Measurements from ENCODE around the gene MTRF1L.

Gene MTRF1L

DNA sequence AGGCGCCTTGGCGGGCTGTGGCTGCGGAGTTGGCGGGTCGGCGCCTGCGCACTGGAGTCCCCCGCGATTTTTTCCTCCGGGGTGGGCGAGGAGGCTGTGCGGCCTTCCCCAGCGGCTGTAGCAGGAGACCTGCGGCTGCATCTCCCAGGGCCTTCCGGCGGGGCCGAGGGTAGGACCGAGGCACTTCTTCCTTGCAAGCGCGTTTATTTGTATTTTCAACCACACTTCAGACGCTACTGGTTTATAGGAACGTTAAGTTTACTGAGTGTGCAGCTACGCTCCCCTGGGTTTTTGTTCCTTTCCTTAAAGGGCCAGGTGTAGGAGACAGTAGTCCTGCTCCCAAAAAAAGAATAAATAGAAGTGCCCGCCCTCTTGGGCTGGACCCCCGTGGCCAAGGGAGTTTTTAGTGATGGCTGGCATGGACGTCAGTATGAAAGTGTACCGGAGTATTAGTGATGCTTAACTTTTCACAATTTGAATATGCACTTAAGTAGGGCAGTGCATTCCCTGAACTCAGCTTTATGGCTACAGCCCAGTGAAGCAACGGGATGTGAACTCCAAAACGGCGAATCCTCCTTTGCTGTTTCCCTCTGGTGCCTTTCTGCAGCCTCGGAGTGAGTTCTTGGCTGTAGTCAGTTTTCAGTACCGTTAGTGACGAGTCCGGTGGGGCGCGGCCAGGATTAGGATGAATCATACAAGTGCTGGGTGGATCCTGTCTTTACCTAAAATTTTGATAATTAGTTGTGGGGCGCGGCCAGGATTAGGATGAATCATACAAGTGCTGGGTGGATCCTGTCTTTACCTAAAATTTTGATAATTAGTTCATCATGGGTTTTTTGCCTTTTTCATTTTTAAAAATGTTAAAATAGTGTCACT is 18.6 kb downstream of the MTRF1L start:
- Histone ChIP-seq H3K4me1 (ENCODE audit: control insufficient read depth, insufficient read depth, low read length) (peaks cover 17% of the 10 kb centered on the region), H3K27me3 (ENCODE audit: control insufficient read depth in 1 of 2, insufficient read depth in 2 of 2, low read length in 2 of 2) (no peaks in the 10 kb centered on the region), H3K9me3 (ENCODE audit: control insufficient read depth in 2 of 2, low read length in 2 of 2) (no peaks in the 10 kb centered on the region), H3K4me3 (ENCODE audit: low read length in 2 of 2) (peak overlapping the region; percentile 86 to 98), H3K9ac (ENCODE audit: low read length in 2 of 2) (peak overlapping the region; percentile 91 to 93), H3K36me3 (ENCODE audit: control insufficient read depth in 2 of 2, insufficient read depth in 2 of 2, low read length in 2 of 2) (peaks cover 0 to 2% of the 10 kb centered on the region in 2 donors), H3K27ac (ENCODE audit: low read length) (peak overlapping the region; percentile 86)

DNA sequence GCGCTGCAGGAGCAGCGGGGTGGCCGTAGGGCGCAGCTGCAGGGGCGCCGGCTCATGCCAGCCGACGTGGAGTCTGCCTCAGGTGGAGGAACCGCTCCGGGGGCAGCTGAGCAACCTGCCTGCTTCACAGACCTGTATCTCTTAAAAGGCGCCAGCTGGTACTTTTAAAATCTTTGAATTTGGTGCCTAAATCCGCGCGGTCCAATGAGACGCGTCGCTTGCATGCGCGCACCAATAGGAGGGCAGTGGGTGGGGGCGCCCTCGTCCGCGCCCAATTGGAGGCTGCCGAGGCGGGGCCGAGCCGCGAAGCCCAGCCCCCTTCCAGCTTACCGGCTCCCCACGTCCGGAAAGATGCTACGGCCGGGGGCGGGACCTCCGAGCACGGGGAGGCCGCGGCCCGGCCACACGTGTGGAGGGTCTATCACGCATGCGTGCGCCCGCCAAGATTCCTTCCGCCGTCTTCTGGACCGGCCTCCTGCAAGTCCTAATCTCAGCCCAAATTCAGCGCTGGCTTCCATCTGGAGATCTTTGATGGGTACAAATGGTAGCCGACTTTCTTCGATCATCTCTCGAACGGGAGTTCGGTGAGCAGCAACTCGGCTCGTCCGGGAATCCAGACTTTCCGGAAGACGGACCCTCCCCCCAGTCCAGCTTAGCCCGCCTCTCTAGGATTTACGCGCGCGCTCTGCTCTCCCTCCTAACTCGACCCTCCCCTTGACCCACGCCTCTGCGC is 19.4 kb downstream of the MTRF1L start, which contains the start of gene FBXO5:
Gene FBXO5, minus strand, starts transcription at position 138 of the 733 bp plus-strand sequence. Its CDS starts 82 bp downstream, at position 56.
- Histone ChIP-seq H3K4me3 (ENCODE audit: low read length in 2 of 2) (peak within 1 kb of the TSS; percentile 86 to 98), H3K27ac (ENCODE audit: low read length) (peak within 1 kb of the TSS; percentile 86), H3K4me1 (ENCODE audit: control insufficient read depth, insufficient read depth, low read length) (peaks cover 17% of the 10 kb centered on the region), H3K9ac (ENCODE audit: low read length in 2 of 2) (peak within 1 kb of the TSS; percentile 91 to 93), H3K36me3 (ENCODE audit: control insufficient read depth in 2 of 2, insufficient read depth in 2 of 2, low read length in 2 of 2) (peaks cover 0 to 2% of the 10 kb centered on the region in 2 donors), H3K9me3 (ENCODE audit: control insufficient read depth in 2 of 2, low read length in 2 of 2) (no peaks in the 10 kb centered on the region), H3K27me3 (ENCODE audit: control insufficient read depth in 1 of 2, insufficient read depth in 2 of 2, low read length in 2 of 2) (no peaks in the 10 kb centered on the region)

DNA sequence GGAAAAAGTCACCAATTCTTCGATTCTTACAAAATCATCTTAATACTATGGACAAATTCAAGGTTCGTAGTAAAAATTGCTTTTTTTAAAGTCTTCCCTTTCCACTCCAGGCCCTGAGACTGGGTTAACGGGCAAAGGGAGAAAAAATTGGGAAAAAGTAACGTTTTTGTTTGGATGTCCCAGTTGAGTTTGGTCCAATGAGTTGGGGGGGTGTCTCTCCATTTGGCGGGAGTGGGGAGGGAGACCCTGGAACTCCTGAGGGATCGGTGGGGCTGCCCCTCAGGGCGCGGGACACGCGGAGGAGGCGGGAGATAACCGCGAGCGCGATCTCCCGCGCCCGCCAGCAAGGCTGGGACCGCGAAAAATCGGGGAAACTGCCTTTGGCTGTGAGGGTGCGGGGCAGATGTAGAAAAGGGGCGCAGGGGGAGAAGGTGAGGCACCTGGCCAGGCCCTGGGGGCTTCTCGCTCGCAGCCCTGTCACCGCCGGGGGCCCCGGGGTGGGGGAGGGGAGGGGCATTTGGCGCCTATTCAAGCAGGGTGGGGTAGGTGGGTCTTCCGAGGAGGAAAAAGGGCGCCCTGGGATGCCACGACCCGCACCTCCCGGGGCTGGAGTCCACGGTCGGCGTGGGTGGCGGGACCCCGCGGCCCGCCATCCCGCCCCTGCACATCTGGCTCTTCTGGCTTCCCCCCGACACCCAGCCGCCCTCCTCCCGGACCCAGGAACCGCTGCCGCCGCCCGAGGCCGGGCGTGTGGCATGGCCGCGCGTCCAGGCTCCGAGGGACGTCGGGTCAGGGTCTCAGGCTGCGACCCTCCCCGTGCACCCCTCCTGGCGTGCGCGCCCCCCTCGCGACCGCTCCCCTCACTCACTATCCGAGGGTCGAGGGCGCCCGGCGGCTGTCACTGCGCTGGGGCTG is 20.3 kb downstream of the MTRF1L start:
- Histone ChIP-seq H3K27ac (ENCODE audit: low read length) (no peak overlapping the region), H3K4me1 (ENCODE audit: control insufficient read depth, insufficient read depth, low read length) (peaks cover 17% of the 10 kb centered on the region)

DNA sequence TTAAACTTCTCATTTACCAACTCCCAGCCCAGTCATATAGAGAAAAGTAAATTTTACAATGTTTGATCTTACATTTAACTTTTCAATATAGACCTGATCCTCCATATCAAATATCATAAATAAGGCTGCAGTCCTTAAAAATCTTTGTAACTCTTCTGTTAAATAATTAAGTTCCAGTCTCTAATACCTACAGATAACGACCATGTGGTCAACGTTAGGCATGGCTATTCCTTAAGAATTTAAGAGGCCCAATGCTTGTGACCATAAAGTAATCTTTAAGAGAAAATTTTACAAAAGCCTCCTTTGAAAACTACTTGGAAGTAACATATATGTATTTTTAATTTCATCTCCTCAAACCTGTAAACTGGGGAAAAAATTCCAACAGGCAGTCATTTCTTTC is 21.3 kb downstream of the MTRF1L start:
- H3K27ac ChIP-seq (ENCODE audit: low read length) = no peak overlapping the region
- no peak overlapping the region for H3K9ac ChIP-seq (ENCODE audit: low read length in 2 of 2)
- no peak overlapping the region for H3K4me3 ChIP-seq (ENCODE audit: low read length in 2 of 2)
- H3K4me1 ChIP-seq (ENCODE audit: control insufficient read depth, insufficient read depth, low read length) = peaks cover 17% of the 10 kb centered on the region
- peaks cover 0 to 2% of the 10 kb centered on the region in 2 donors for H3K36me3 ChIP-seq (ENCODE audit: control insufficient read depth in 2 of 2, insufficient read depth in 2 of 2, low read length in 2 of 2)
- H3K9me3 ChIP-seq (ENCODE audit: control insufficient read depth in 2 of 2, low read length in 2 of 2) = no peaks in the 10 kb centered on the region
- H3K27me3 ChIP-seq (ENCODE audit: control insufficient read depth in 1 of 2, insufficient read depth in 2 of 2, low read length in 2 of 2) = no peaks in the 10 kb centered on the region

More for the DNA sequence above, 20.3 kb downstream of the MTRF1L start:
- Histone ChIP-seq H3K9me3 (ENCODE audit: control insufficient read depth in 2 of 2, low read length in 2 of 2) (no peaks in the 10 kb centered on the region), H3K36me3 (ENCODE audit: control insufficient read depth in 2 of 2, insufficient read depth in 2 of 2, low read length in 2 of 2) (peaks cover 0 to 2% of the 10 kb centered on the region in 2 donors), H3K27me3 (ENCODE audit: control insufficient read depth in 1 of 2, insufficient read depth in 2 of 2, low read length in 2 of 2) (no peaks in the 10 kb centered on the region), H3K9ac (ENCODE audit: low read length in 2 of 2) (no peak overlapping the region), H3K4me3 (ENCODE audit: low read length in 2 of 2) (peak overlapping the region; percentile 56 to 86)

DNA sequence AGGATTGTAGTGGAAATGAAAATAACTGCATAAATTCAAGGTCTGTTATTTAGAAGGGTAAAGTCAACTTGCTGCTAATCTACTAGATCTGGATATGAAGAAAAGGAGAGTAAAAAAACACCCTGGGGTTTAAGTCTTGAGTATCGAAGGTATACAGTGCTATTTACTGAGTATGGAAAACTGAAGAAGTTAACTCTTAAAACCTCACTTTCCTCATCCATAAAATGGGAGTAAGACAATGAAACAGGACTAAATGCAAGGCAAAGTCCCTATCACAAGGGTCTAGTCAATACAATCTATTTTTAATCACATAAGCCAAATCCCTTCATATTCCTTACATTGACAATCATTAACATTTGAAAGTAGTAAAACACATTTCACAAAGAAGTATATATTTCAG is 21.9 kb downstream of the MTRF1L start:
- Histone ChIP-seq H3K9me3 (ENCODE audit: control insufficient read depth in 2 of 2, low read length in 2 of 2) (no peaks in the 10 kb centered on the region), H3K4me3 (ENCODE audit: low read length in 2 of 2) (no peak overlapping the region), H3K36me3 (ENCODE audit: control insufficient read depth in 2 of 2, insufficient read depth in 2 of 2, low read length in 2 of 2) (no peaks in the 10 kb centered on the region), H3K27ac (ENCODE audit: low read length) (no peak overlapping the region), H3K4me1 (ENCODE audit: control insufficient read depth, insufficient read depth, low read length) (peaks cover 17% of the 10 kb centered on the region), H3K27me3 (ENCODE audit: control insufficient read depth in 1 of 2, insufficient read depth in 2 of 2, low read length in 2 of 2) (no peaks in the 10 kb centered on the region), H3K9ac (ENCODE audit: low read length in 2 of 2) (no peak overlapping the region)

DNA sequence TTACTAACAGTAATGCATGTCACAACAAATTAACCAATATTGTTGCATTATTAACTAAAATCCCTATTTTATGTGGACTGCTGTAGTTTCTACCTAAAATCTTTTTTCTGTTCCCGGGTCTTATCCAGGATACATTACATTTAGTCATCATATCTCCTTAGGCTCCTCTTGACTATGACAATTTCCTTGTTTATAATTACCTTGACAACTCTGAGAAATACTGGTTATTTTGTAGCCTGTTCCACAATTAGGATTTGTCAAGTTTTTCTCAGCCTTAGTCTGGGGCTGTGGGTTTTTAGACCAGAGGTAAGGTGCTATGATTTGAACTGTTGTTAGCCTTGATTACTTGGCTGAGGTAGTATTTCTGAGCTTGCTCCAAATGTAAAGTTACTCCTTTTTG is 23.4 kb downstream of the MTRF1L start:
- Histone ChIP-seq H3K27ac (ENCODE audit: low read length) (no peak overlapping the region), H3K4me3 (ENCODE audit: low read length in 2 of 2) (no peak overlapping the region), H3K9ac (ENCODE audit: low read length in 2 of 2) (no peak overlapping the region), H3K4me1 (ENCODE audit: control insufficient read depth, insufficient read depth, low read length) (peaks cover 11% of the 10 kb centered on the region), H3K9me3 (ENCODE audit: control insufficient read depth in 2 of 2, low read length in 2 of 2) (no peaks in the 10 kb centered on the region), H3K36me3 (ENCODE audit: control insufficient read depth in 2 of 2, insufficient read depth in 2 of 2, low read length in 2 of 2) (no peaks in the 10 kb centered on the region), H3K27me3 (ENCODE audit: control insufficient read depth in 1 of 2, insufficient read depth in 2 of 2, low read length in 2 of 2) (no peaks in the 10 kb centered on the region)

DNA sequence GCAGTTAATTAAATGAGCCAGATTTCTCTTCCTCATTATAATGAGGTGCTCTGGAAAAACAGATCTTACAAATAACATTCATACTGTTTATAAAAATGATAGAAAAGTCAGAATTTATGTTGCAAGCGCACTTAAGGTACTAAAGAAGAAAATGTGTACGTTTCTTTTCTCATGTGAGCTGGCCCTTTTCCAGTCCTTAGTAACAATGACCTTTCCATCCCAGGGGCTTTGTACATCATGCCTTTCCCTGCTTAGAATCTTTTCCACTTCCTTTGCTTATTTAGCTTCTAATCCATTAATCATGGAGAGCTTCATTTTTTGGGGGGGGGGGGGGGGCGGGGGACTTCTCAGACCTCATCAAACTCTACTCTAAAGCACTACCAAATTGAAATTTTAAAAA is 24.5 kb downstream of the MTRF1L start:
- no peaks in the 10 kb centered on the region for H3K9me3 ChIP-seq (ENCODE audit: control insufficient read depth in 2 of 2, low read length in 2 of 2)
- H3K4me3 ChIP-seq (ENCODE audit: low read length in 2 of 2) = no peak overlapping the region
- peaks cover 11% of the 10 kb centered on the region for H3K4me1 ChIP-seq (ENCODE audit: control insufficient read depth, insufficient read depth, low read length)
- H3K27ac ChIP-seq (ENCODE audit: low read length) = no peak overlapping the region
- no peaks in the 10 kb centered on the region for H3K27me3 ChIP-seq (ENCODE audit: control insufficient read depth in 1 of 2, insufficient read depth in 2 of 2, low read length in 2 of 2)
- H3K36me3 ChIP-seq (ENCODE audit: control insufficient read depth in 2 of 2, insufficient read depth in 2 of 2, low read length in 2 of 2) = no peaks in the 10 kb centered on the region
- no peak overlapping the region for H3K9ac ChIP-seq (ENCODE audit: low read length in 2 of 2)

DNA sequence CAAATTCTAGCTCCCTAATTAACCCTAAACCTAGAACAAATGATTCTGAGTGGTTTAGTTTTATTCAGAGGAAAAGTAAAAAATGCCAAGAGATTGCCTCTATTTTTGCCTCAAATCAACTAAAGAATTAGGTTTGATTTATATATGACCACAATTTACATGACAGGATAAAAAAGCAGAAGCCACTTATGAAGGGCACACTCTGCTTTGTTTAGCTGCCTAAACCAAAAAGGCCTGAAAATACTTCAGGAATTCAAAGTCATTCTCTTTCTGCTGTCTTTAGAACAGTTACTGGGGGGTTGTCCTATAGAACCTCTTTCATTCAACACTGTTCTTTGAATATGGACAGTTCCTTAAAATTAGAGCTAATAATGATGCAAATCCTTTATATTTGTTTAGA is 25.0 kb downstream of the MTRF1L start:
- Histone ChIP-seq H3K27me3 (ENCODE audit: control insufficient read depth in 1 of 2, insufficient read depth in 2 of 2, low read length in 2 of 2) (no peaks in the 10 kb centered on the region), H3K27ac (ENCODE audit: low read length) (no peak overlapping the region), H3K9ac (ENCODE audit: low read length in 2 of 2) (no peak overlapping the region), H3K9me3 (ENCODE audit: control insufficient read depth in 2 of 2, low read length in 2 of 2) (no peaks in the 10 kb centered on the region), H3K36me3 (ENCODE audit: control insufficient read depth in 2 of 2, insufficient read depth in 2 of 2, low read length in 2 of 2) (no peaks in the 10 kb centered on the region), H3K4me1 (ENCODE audit: control insufficient read depth, insufficient read depth, low read length) (peaks cover 7% of the 10 kb centered on the region), H3K4me3 (ENCODE audit: low read length in 2 of 2) (no peak overlapping the region)

DNA sequence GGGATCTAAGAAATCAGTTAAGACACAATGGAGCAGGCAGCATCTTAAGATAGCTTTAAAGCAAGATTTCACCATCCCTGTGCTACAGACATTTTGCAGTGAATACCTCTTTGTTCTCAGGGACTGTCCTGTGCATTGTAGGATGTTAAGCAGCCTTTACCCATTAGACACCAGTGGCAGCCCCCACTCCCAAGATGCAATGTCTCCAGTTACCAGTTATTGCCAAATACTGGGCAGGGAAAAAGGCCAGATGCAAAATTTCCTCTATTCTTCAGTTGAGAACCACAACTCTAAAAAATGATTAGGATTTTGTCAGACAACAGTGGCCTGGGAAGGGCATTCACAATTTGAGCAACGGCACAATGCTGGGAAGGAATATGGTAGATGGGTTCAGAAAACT is 25.8 kb downstream of the MTRF1L start:
- Histone ChIP-seq H3K9me3 (ENCODE audit: control insufficient read depth in 2 of 2, low read length in 2 of 2) (no peaks in the 10 kb centered on the region), H3K9ac (ENCODE audit: low read length in 2 of 2) (no peak overlapping the region), H3K36me3 (ENCODE audit: control insufficient read depth in 2 of 2, insufficient read depth in 2 of 2, low read length in 2 of 2) (no peaks in the 10 kb centered on the region), H3K4me3 (ENCODE audit: low read length in 2 of 2) (no peak overlapping the region), H3K4me1 (ENCODE audit: control insufficient read depth, insufficient read depth, low read length) (no peaks in the 10 kb centered on the region), H3K27me3 (ENCODE audit: control insufficient read depth in 1 of 2, insufficient read depth in 2 of 2, low read length in 2 of 2) (no peaks in the 10 kb centered on the region), H3K27ac (ENCODE audit: low read length) (no peak overlapping the region)

DNA sequence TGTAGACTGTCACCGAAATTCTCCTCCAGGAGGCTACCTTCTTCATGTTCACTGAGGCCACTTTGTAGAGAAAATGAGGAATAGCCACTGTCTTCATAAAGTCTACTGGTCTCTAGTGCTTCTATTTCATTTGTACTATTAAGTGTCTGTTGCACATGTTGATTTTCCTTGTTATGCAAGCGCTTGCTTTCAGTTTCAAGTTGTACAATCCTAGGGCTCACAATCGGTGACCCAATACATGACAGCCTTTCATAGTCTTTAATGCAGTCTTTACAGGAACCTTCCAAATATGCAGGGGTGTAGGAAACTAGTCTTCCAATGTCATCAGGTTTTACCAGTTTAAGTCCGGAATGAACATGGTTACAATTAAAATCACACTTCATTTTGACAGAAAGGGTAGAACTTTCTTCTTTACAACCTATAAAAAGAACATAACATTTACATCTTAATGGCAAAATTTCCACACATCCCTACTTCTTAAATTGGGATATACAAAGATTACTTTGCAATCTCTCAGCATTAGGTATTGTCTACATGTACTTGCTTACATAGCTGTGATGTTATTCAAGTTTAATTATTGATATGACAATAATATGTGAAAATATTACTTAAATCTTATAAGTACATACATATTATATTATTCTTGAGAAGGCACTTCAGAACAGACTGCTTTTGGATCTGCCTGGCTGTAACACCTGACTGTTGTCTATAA is 27.1 kb downstream of the MTRF1L start:
- no peaks in the 10 kb centered on the region for H3K9me3 ChIP-seq (ENCODE audit: control insufficient read depth in 2 of 2, low read length in 2 of 2)
- no peak overlapping the region for H3K9ac ChIP-seq (ENCODE audit: low read length in 2 of 2)
- H3K36me3 ChIP-seq (ENCODE audit: control insufficient read depth in 2 of 2, insufficient read depth in 2 of 2, low read length in 2 of 2) = peaks cover 0 to 3% of the 10 kb centered on the region in 2 donors
- no peaks in the 10 kb centered on the region for H3K4me1 ChIP-seq (ENCODE audit: control insufficient read depth, insufficient read depth, low read length)
- no peaks in the 10 kb centered on the region for H3K27me3 ChIP-seq (ENCODE audit: control insufficient read depth in 1 of 2, insufficient read depth in 2 of 2, low read length in 2 of 2)
- no peak overlapping the region for H3K27ac ChIP-seq (ENCODE audit: low read length)
- H3K4me3 ChIP-seq (ENCODE audit: low read length in 2 of 2) = no peak overlapping the region

Measured in stomach smooth muscle (tissue), 2 donors.